Middle frontal gyrus (tissue), 1 donor: ENCODE measurements around the gene SCNM1.
"Not testable (repeated sequence)": the region's sequence is repeated elsewhere in the genome, so short reads cannot be mapped to it uniquely, and the experiment has no call there.

Experiments
- DNase-seq: peaks from one replicate; pipeline ENCODE4 v3.0.0-alpha.2; 2015; ENCODE audit warnings: low spot score; ENCODE audit errors: extremely low spot score

Gene SCNM1

DNA sequence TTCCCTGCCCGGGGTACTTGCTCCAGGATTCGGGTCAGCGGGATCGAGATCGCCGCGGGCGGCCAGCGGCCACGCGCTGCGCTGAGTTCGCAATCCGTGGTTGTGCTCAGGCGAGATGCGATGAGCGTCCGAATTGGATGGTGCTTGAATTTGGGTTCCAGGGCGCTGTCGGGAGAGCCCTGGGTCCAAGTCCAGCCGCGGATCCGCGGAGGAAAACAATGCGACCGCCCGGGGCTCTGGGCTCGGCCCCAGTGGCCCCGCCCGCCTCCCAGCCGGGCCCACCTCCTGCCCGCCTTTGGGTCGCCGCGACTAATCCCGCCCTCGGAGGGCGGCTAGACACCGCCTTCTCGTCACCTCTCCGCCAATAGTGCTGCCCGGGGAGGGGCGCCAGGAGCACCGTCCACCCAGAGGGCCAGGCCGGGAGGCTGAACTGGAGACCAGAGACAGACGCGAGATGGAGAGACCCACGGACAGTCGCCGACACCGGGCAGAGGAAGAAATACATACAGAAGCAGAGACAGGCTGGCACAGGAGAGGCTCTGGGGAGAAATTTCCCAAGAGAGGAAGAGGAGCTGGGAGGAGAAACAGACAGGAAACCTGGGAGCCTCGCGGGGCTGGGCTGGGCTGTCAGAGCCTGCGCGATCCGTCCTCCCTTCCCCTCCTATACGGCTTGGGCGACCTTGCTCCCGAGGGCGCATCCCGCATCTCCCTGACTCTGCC lies 19.4 kb upstream of the SCNM1 start, which contains the start of gene SEMA6C:
TSS of gene SEMA6C (minus strand) at position 220 of the 720 bp plus-strand sequence. CDS start 4,010 bp downstream, outside the sequence.
- DNase-seq: peak; percentile 89

DNA sequence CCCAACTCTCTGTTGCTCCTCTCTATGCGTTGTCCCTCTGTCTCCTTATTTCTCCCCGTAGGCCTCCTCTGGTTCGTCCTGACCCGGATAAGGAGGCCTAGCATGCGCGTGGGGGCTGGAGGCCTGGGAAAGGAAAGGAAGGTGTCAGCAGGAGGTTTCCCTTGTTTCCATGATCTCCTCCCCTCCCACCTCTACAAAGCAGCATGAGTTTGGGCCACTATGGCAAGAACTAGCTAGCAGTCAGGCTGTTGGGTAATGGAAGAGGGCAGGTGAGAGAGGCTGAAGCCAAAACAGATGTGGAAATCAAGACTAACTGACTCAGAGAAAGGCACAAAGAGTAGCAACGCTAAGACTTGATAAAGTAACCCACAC lies 18.8 kb upstream of the SCNM1 start:
- DNase-seq: no peak

DNA sequence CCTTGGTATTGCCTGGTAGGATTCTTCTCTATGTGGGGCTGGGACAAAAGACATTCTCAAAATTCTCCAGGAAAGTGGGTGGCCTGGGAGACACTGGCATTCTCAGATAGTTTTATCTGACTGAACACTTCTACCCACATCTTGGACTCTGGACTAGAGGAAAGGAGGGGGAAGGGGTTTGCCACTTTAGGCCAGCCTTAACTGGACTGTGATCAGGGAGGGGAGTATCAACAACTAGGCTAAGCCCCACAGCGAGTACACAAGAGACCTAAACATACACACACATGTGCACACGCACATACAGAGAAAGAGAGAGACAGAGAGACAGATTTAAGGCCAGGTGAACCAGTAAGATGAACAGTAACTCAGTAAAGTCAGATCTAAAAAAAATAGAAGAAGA lies 18.3 kb upstream of the SCNM1 start:
- no peak for DNase-seq

DNA sequence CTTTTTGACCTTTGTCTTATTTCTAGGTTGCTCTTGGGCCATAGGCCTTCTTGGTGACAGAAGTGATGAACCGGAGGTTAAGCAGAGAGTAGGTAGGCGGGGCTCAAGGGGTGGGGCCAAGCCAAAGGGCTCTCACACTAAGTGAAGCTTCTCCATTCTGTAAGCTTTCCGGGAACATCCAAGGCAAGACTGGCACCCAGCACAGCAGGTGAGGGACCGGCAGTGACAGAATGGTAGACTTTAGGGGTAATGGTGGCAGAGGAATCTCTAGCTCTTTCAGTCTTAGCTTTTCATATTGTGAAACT lies 9.5 kb upstream of the SCNM1 start, which contains the start of gene TNFAIP8L2:
TSS of gene TNFAIP8L2 (plus strand) at position 135 of the 305 bp plus-strand sequence. CDS start 2,049 bp downstream, outside the sequence.
- no peak for DNase-seq

DNA sequence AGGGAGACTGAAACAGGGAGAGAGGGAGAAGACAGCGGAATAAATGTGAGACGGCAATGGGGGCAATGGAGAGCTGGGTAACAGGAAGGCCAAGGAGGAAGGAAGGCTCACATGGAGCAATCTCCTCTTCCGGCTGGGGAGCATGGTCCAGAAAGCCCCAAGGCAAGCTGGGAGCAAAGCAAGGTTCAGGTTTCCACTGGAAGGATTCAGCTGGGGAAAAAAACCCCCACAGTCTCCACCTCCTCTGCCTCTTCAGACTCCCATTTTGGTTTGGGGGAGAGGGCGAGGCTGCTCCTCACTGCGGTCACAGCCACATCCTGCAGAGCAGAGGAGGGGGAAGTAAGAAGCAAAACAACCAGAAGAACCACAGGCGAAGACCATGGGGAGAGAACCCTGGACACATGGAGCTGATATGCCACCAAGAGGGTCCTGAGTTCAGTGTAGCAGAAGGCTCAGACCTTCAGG lies 8.8 kb upstream of the SCNM1 start:
- no peak for DNase-seq

DNA sequence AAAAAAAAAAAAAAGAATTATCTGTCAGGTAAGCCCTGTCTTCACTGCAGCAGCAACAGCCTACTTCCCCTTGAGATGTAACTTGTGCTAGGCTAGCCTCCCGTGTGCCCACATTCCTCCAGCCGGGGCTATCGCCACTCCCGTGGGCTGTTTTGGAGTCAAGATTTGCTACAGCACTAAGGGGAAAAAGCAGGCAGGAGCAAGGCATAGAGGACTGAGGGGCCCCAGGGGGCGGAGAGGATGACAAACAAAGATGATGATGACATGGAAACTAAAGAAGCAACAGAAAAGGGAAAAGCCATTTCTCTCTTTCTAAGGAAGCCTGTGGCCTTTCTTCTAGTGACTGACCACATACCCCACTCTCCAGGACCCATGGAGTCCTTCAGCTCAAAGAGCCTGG lies 7.6 kb upstream of the SCNM1 start:
- DNase-seq: no peak

DNA sequence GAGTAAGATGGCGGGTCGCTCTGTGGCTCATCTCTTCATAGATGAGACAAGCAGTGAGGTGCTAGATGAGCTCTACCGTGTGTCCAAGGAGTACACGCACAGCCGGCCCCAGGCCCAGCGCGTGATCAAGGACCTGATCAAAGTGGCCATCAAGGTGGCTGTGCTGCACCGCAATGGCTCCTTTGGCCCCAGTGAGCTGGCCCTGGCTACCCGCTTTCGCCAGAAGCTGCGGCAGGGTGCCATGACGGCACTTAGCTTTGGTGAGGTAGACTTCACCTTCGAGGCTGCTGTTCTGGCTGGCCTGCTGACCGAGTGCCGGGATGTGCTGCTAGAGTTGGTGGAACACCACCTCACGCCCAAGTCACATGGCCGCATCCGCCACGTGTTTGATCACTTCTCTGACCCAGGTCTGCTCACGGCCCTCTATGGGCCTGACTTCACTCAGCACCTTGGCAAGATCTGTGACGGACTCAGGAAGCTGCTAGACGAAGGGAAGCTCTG lies 7.1 kb upstream of the SCNM1 start:
- DNase-seq: no peak

DNA sequence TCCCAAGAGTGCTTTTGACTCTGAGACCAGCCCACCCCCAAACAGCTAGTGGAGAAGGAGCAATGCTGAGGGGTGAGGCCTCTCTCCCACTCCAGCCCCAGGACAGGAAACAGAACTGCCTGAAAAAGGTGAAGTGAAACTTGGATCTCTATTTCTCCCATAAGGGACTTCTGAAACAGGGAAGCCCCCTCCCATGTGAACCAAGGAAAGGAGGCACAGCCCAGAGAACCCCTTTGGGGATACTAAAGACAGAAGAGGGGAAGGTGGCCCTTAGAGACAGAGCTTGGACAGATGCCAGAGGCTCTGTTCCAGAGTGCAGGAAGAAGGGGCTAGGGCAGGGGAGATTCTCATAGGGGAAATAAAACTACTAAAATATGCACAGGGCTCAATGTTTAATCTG lies 6.6 kb upstream of the SCNM1 start:
- no peak for DNase-seq

DNA sequence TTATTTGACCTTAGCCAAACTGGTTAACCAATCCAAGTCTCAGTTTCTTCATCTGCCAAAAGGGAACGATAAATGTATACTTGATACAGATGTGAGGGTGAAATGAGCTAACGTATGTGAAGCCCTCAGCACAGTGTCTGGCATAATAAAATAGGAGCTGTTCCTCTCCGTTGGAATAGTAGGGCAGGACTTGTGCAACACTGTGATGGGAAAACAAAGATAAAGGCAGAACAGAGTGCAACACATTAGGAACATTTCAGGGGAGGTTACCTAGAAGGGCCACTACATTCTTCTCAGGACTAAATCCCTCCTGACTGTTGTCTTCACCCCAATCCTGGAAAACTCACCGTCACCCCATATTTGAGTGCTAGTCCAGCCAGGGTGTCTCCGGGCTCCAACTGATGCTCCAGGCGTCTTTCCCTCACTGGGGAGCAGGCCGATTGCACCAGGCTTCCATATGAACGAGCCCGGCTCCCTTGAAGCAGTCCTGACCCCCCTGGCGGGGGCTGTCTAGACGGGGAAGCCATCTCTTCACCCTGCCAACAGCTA lies 1.1 kb upstream of the SCNM1 start:
- no peak for DNase-seq

DNA sequence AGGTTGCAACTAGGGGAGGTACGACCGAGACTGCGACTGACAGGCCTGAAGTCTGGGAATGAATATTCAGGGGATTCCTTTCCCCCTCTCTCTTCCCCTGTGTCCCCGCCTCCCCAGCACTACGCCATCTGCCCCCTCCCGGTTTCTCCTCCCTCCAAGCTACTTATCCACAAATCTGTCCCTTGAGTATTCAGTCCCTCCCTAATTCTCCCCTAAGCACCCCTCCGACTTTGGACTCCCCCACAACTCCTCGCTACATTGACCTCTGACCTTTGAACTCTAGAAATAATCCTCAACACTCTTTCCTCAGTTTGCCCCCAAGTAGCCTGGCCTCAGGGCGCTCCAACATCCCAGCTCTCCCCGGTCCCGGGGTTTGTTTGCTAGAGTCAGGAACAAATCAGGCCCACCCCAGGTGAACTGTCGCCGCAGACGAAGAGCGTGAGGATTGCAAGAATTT lies 635 bp upstream of the SCNM1 start:
- no peak for DNase-seq

DNA sequence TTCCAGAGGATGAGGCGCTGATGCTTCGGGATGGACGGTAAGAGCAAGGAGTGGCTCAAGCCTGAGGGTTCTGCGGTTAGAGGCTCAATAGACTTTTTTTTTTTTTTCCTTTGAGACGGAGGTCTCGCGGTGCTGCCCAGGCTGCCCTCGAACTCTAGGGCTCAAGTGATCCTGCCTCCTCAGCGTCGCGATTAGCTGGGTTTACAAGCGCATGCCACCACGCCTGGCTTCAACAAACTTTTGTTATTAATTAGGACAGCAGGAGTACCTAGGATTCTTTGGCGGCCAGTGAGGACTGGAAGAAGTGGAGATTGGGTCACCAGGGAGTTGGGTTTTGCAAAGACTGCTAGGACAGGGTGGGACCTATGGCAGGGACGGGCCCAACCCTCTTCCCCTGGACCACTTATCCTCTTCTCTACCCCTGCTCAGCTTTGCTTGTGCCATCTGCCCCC lies 587 bp downstream of the SCNM1 start:
- no peak for DNase-seq

DNA sequence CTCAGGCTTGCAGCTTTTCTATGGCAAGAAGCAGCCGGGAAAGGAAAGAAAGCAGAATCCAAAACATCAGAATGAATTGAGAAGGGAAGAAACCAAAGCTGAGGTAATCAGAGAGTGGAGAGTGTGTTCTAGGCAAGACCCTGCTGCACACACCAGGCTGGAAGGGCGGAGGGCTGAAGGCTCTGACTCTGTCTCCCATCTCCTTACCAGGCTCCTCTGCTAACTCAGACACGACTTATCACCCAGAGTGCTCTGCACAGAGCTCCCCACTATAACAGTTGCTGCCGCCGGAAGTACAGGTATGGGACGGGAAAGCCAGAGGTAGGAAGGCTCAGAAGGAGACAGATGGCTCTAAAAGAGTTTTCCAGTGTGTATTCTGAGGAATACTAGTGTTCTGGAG lies 1.2 kb downstream of the SCNM1 start:
- no peak for DNase-seq

DNA sequence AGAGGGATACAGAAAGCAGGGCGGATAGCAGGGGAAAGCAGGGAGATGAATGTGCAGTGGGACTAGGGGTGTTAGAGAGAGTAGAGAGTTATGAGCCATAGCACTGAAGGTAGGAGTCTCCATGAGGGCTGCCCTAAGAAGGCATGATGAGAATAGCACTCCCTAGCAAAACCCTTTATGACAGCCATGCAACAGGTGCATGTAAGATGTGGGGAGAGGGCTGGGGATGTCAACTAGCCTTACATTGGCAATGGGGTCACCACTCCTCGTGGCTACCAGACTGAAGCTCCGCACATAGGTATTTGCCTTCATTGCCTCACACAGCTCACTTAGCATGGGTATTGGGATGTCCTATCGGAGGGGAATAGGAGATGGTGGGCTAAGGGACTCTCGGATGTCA lies 5.2 kb downstream of the SCNM1 start:
- no peak for DNase-seq

DNA sequence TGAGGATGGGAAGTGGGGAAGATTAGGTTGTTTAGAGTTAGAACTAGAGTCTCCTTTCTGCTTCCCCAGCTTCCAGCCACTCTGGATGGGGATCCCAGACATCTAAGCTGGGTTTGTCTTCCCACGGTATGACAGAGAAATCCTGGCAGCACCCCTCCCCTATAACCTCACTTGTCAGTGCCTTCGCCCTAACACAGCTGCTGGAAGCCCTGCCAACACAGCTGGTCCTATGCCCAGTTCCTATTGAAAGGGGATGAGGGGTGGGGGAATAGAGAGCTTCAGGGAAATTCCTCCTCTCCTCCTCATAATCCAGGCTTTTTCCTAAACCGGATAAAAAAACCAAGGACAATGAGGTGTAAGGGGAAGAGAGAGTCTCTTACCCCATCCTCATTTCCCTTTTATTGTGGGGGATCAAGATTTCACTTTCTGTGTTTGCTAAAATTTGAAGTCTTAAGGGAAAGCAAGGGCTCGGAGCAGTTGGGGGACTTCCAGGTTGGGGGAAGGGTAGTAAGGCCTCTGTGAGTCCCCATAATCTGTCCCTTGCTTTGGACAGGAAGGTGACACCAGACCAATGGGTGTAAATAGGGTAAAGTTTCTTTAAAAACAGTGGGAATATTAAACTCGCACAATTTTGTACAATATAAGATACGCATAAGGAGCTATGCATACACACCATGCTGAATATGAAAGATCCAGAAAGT lies 9.2 kb downstream of the SCNM1 start:
- peak; percentile 33 for DNase-seq

DNA sequence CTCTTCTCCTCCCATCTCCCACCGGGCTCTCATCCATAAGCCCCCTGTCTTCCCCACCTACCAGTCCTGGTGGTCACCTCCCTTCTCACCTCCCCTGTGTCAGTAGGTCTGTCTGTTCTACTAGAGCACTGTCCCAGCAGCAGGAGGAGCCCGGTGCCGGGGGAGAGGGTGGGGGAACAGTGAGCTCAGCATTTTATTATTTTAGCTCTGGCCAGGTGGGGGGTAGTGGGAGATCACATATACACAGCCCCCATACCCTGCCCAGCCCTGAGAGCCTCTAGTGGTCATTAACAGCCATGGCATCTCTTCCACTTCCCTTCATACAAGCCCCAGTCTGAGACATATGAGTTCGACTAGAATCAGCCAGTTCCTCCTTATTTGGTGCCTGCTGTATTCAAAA lies 9.9 kb downstream of the SCNM1 start, which contains the start of gene TMOD4:
TSS of gene TMOD4 (minus strand) at position 119 of the 400 bp plus-strand sequence. CDS start 1,106 bp downstream, outside the sequence.
- no peak for DNase-seq

DNA sequence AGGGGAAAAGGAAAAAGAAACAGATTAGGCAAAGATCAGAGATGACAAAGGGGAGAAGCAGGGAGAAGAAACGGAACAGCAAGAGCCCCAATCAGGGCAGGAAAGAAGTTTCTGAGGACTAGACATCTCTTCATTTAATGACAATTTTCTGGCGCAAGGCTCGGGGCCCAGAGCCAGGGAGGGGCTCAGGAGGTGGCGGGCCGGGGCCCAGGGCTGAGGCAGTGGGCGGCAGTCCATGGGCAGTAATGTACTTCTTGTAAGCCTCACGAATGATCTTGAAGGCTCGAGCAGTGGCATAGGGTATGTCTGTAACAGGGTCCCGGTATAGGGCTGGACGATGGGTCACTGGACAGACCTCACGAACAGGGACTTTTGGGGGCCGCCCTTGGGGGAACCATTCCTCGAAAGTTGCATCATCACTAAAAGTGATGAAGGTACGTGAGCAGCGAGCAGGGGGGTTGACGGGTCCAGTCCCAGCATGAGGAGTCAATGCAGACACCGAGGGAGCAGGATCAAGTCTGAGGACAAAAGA lies 10.6 kb downstream of the SCNM1 start:
- DNase-seq: no peak

DNA sequence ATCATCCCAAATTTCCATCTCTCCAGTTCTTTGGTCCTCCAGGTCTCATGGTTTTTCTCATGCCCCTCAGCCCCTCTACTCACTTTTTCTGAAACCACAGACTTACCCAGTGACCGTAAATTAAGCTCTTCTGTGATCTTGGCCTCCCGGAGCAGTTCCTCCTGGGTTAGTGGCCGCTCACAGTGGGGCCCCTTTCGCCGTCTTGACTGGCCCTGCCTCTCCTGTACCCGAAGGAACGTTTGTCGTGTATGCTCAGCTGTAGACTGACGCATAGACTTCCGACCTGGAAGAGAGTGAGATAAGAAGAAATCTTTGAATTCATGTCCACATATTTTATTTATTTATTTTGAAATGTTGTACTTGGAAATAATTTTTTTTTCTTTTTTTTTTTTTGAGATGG lies 18.3 kb downstream of the SCNM1 start:
- DNase-seq: no peak

DNA sequence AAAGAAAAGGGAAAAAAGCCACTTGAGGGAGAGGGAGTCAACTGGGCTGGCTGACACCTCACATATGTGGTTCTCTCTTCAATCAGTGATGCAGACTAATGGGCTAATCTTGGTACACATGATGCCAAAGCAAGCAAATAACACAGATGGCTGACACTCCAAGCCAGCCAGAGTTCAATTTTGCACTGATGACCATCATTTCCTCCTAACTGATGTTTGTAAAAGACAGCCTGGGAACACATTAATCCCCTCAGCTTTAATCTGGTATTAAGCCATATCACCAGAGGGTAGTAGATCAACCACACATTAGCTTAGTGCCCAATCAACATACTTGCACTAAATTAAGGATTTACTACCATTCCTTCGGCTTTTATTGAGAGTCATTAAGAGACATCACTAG lies 21.3 kb downstream of the SCNM1 start:
- DNase-seq: no peak

DNA sequence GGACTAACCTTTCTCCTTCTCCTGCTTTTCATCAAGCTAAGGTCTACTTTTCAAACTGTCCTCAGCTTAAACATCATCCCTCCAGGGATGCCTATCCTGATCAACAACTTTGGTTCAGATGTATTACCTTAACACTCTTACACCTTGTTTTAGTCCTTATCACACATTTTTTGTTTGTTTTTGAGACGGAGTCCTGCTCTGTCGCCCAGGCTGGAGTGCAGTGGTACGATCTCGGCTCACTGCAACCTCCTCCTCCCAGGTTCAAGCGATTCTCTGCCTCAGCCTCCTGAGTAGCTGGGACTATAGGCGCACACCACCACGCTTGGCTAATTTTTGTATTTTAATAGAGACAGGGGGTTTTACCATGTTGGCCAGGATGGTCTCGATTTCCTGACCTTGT lies 22.7 kb downstream of the SCNM1 start:
- DNase-seq: not testable (repeated sequence)

DNA sequence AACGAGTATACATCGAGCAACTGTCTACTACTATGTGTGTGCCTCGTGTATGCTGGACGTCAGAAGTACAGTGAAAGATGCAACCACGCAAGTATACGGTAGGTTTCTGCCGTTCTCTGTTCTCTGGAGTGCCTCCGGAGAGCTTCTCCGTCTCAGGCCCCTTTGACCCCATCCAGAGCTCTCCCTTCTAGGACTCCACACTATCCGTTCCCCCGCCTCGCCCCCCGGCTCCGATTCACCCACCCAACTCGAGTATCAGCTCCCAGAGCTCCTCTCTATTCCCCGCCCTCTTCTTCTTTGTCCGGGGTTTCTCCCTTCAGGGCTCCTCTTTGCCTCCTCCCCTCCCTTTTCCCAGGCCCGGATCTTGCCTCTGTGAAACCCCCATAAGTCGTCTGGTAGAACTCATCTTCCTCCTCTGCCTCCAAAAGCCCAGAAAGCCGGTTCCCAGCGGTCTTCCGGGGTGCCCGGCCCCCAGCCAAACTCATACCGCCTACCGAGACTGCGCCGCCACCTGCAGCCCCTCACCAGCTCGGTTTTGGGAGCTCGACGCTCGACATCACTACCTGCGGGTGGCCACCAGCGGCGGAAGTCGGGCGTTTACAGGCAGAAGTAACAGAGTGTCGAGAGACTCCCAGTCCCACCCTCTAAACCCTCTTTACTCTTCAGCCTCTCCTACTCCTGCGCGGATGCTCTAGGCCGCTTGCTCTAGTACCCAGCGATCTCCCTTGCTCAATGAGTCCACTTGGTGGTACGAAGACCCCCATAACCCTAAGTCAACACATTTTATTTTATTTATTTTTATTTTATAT lies 23.9 kb downstream of the SCNM1 start, which contains the start of gene VPS72:
TSS of gene VPS72 (minus strand) at position 561 of the 809 bp plus-strand sequence. CDS start at position 485, 76 bp downstream.
- DNase-seq: peak; percentile 86

DNA sequence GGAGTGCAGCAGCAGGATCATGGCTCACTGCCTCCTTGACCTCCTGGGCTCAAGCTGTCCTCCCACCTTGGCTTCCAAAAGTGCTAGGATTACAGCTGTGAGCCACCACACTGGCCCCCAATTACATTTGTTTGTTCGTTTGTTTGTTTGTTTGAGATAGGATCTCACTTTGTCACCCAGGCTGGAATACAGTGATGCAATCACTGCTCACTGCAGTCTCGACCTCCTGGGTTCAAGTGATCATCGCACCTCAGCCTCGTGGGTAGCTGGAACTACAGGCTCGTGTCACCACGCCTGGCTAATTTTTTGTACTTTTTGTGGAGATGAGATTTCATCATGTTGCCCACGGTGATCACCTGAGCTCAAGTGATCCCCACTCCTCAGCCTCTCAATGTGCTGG lies 26.1 kb downstream of the SCNM1 start:
- no peak for DNase-seq
